Stimulated activated CD8-positive, alpha-beta memory T cell treated with anti-CD3 and anti-CD28 coated beads, Interleukin-7, amount 100 ng/mL, for 48 hours (primary cell): ENCODE results near the gene STOML2.

Source experiments
- DNase-seq, 2 donors: peaks; one replicate each; pipeline ENCODE4 v3.0.0-alpha.2; 2020; ENCODE audit warnings: low read depth in 1 of 2; ENCODE audit errors: extremely low read depth in 1 of 2

Gene STOML2

DNA sequence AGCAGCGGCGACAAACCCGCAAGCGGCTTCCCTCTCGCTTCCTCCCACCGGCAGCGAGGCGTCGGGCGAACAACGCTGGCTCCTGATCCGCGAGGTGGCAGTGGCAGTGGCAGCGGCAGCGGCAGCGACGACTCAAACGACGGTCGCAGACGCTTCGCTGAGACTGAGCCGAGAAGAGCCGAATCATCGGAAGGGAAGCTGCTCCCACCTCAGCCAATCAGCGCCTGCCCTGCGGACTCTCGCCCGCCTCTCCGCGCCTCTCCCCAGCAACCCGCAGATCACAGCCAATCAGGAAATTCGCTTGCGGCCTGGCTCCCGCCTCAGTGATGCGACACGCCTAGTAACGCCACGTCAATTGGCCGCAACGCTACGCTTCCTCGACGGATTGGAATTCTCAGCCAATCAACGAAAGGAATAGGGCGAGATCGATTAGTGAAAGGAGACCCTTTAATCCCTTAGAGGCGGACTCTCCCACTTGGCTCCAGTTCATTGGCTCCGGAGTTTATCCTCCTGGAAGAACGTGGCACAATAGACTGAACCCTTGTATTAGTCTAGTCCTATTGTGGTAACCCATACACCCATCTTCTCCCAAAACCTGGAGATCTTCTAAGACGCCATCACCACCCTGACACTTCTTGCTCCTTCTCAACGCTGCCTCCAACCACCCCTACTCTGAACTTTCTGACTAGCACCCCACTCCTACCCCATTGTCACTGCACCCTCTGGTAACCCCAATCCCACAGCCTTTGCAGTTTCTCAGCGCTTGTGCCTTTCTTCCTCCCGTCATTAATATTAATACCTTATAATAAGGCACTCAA, 30.3 kb downstream of the STOML2 start, which contains the start of gene VCP:
Gene VCP, minus strand, starts transcription at position 165 of the 818 bp plus-strand sequence. CDS start 272 bp downstream, outside the sequence.
- DNase-seq: peak; percentile 92 to 97

GRCh38 chr9:35071814-35072460, 31.0 kb downstream of the STOML2 start:
- peak; percentile 64 to 68 for DNase-seq

GRCh38 chr9:35070823-35071813, 31.8 kb downstream of the STOML2 start:
- DNase-seq: no peak

- no peak for DNase-seq
Measured at GRCh38 chr9:35069020-35069419, 33.9 kb downstream of the STOML2 start.

DNA sequence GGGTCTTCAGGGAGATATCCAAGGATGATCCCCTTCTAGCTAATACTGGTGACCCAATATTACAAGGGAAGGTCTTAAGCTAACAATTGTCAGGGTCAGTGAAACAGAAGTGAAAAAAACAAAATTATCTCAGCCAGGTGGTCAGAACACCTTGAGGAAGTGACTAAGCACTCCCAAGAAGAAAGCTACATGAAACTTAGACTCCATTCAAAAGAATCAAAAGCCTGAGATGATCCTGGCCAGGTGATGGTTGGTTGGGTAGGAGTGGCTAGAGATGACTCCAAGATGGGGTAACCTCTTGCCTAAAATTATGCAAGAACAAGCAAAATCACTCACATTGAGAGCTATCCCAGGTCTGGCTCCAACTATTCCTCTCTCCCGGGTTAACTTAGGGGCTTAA, 35.9 kb downstream of the STOML2 start:
- no peak for DNase-seq

DNA sequence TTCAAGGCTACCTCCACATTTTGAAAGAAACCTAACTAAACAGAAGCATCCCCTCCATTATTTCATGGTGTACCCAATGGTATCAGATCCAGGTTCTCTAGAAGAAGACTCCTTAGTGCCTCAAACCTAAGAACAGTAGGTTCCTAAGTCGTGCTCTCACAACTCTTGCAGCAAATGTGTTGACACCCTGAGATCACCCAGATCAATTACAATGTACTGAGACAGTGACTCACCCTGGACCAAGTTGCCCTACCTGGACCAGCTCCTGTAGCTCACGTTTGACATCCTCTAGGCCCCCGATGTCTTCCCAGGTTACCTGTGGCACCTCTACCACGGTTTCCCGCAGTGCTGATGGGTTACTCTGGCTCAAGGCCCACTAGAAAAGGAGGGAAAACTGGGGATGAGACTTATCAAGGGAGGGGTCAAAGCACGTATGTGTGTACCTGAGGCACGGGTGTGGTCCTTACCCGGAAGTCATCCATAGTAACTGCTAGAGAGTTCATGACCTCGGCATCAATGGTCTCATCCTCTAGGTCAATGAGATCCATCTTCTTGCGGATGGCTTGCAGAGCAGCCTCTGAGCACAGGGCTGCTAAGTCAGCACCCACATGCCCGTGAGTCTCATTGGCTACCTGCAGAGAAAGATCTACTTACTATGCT, 42.3 kb downstream of the STOML2 start:
- DNase-seq: no peak

GRCh38 chr9:35059438-35059837, 43.5 kb downstream of the STOML2 start:
- DNase-seq: no peak

DNA sequence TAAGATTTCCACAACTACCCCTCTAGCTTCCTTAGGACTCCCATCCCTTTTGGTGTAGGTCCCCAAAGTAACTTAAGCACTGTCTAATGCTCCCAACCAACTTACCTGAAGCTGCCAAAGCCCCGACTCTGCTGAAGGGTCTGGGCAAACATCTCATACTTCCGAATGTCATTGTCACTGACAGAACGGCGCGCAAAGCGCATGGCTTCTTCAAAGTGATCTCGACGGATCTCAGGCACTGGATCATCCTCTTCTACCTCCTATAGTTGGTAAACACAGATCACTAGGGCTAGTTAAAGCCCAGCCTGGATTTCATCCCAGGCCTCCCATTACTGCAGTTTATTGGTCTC, 45.7 kb downstream of the STOML2 start:
- no peak for DNase-seq

DNA sequence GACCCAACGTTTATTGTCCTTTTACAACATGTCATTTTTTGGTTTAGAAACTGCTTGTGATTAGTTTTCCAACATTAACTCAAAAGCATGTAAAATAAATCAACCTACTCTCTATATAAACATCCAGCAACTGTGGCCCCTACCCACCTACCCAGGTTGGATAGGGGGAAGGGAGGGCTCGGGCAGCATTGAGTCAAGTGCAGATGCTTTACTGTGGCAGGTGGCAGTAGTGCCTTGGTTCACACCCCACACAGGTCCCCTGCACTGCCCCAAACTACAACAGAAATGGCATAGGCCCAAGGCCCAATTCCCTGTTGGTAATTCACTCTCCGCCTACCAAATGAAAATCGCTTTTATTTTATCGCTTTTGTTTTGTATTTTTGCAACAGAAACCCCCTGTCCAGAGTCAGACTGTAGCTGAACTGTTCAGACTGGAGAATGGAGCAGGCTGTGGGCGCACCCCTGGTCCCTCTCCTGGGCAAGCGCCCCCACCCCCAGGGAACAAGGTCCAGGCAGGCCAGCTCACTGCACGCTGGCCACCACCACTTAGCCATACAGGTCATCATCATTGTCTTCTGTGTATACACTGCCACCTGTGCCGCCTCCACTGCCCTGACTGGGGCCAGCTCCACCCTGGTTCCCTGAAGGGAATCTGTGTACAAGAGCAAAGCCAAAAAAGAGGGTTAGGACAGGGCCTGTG, 46.2 kb downstream of the STOML2 start:
- no peak for DNase-seq

GRCh38 chr9:35054871-35055644, 47.9 kb downstream of the STOML2 start:
- no peak for DNase-seq

DNA sequence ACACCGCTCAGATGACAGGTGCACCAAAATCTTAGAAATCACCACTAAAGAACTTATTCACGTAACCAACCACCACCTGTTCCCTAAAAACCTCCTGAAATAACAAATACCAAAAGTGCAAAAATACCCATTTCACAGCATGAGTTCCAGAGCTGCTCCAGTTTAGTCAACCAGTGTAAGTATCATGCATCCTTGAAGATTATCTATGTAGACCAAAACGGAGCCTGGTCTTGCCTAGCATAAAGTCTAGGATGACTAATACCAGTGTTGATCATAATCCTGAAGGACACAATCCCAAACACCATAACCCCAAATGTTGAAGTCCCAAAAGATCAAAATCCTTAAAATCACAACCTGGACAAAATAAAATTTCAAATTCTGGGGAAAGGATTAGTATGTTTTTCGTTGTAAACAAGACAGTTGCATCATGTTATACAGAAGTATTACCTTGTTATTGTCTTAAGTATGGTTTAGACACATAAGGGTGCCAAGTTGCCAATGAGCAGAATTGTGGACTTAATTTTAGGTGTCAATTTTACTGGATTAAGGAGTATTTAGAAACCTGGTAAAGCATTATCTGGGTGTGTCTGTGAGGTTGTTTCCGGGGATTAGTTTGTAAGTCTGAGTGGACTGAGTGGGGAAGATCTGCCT, 48.6 kb downstream of the STOML2 start:
- DNase-seq: no peak

DNA sequence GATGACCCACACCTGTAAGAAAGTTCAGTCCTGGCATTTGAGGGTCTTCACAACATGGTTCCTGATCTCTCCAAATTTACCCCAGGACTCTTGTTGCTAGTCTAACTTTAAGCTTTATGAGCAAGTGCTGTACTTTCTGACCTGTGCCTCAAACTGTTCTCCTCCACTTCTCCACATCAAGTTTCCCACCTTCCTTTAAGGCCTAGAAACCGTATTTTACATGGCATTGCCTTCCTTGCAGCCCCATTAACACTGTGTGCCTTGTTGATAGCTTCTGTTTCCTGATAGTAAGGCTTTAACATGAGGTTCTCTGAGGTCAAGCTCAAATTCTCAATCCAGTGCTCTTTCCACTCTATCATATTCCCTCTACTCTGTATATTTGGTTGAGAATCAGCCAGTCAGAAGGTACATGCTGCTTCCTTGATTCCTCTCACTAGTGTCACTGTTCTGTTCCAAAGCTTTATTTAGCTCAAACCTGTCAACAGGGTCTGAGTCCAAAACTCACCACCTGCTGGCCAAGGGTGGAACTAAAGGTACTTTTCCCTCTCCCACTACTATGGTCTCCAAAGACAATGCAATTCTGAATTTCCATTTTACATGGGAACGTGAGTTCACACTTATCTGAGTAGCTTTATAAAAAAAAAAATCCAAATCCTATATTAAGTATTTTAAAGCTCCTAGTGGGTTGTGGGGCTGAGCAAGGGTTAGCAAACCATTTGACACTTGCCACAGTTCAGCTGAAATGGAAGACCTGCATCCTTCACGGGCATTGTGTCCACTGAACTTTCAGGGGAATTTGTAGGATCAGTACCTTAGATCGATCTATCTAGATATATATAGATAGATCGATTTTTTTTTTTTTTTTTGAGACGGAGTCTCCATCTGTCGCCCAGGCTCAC, 51.6 kb downstream of the STOML2 start:
- no peak for DNase-seq
